Peyer's patch (tissue), 4 donors: ENCODE data around the gene KRTAP10-12.

ENCODE experiments used
- POLR2A ChIP-seq, 2 donors: fragments of 450-650 bp; IDR thresholded peaks; one replicate each; pipeline ENCODE4 v1.5.1; 2017; ENCODE audit warnings: antibody characterized with exemption in 2 of 2, mild to moderate bottlenecking in 2 of 2, moderate library complexity in 2 of 2
- TF ChIP-seq, protein P1 (sequence below), 6 experiments: fragments of 450-650 bp in 4 of 6; fragments of 200-600 bp in 2 of 6; sonication (generic) in 1 of 6; IDR thresholded peaks; one replicate each; pipeline ENCODE4 v1.5.1; 2017 to 2019; ENCODE audit warnings: antibody characterized with exemption in 6 of 6, mild to moderate bottlenecking in 3 of 6, moderate library complexity in 1 of 6

DNA sequence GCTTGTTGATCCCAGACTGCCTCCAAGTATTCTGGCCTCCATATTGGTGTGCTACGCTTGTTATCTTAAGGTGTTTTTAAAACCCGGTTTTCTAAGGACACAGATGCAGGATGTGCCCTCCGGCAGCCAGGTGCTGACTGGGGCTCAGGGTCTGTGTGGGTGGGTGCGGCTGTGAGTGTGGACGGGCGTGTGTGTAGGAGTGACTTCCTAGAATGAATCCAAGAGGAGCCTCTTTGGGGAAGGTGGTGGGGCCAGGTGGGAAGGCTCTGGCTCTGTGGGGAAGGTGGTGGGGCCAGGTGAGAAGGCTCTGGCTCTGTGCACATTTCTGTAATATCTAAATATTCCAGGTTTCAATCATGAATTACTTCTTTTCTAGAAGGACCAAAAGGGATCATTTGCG is 27.2 kb downstream of the KRTAP10-12 start:
- TF ChIP-seq, protein P1, sequence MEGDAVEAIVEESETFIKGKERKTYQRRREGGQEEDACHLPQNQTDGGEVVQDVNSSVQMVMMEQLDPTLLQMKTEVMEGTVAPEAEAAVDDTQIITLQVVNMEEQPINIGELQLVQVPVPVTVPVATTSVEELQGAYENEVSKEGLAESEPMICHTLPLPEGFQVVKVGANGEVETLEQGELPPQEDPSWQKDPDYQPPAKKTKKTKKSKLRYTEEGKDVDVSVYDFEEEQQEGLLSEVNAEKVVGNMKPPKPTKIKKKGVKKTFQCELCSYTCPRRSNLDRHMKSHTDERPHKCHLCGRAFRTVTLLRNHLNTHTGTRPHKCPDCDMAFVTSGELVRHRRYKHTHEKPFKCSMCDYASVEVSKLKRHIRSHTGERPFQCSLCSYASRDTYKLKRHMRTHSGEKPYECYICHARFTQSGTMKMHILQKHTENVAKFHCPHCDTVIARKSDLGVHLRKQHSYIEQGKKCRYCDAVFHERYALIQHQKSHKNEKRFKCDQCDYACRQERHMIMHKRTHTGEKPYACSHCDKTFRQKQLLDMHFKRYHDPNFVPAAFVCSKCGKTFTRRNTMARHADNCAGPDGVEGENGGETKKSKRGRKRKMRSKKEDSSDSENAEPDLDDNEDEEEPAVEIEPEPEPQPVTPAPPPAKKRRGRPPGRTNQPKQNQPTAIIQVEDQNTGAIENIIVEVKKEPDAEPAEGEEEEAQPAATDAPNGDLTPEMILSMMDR (IDR thresholded peaks at IDR 0.05) = no peak
- no peak for TF ChIP-seq POLR2A (IDR thresholded peaks at IDR 0.05)
